ENCODE data around the gene DLK2. TPM values are rescaled to one million over a fixed set of nuclear protein-coding genes. Genes with fewer than 3 reads are reported as not detected.

The DLK2 gene
- total and polyA plus RNA-seq, 2 of the 13 experiments (the other 11 are each of a cell fraction or from before 2014, with no cell fraction given), result 1.2 to 3.8 TPM

DNA sequence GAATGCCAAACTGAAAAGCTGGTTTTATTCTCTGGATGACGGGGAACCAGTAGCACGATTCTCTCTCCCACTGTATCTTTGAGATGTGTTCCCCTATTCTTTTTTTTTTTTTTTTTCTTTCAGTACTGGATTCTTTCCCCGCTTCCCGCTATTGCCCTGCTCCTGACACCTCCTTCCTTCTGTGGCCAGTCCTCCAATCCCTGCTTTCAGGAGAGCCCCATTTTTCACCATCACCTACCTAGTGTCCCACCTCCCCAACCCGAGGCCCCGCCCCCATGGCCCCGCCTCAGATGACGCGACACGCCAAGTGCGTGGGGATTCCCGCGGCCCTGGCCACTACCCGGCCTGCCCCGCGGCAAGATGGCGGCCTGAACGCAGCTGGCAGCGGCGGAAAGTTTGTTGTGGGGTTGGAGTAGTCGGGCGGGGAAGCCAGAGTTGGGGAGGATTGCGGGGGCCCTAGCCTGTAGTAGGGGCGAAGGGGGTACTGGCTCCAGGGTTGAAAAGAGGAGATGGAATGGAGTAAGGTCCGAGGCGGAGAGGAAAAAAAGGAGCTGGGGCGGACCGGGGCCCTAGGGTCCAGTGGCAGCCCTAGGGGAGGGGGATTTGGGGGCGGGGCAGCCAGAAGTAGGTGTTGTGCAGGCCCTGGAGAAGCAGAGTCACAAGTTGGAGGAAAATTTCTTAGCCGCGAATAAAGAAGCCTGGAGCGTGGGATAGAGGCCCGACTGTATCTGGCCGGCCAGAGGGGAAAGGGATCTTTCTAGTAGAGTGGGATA lies 22.1 kb upstream of the DLK2 start, which contains the start of gene TJAP1 (continued):
- TF ChIP-seq GATA4 (IDR thresholded peaks at IDR 0.05; ENCODE audit: borderline replicate concordance, low read depth) (no peak), PHF20 (CRISPR knock-in tag; IDR thresholded peaks at IDR 0.05) (peak; percentile 74), ZNF446 (CRISPR knock-in tag; IDR thresholded peaks at IDR 0.05) (no peak; the same call in 1 of the 2 replicates), SRF (IDR thresholded peaks at IDR 0.05; ENCODE audit: low read depth, low read length) (no peak), NFIC (IDR thresholded peaks at IDR 0.05; ENCODE audit: low read length) (no peak), ZFP90 (CRISPR knock-in tag; IDR thresholded peaks at IDR 0.05; ENCODE audit: borderline replicate concordance) (peak; percentile 47), STAT5B (CRISPR knock-in tag; IDR thresholded peaks at IDR 0.05) (no peak), EP300 (IDR thresholded peaks at IDR 0.05; ENCODE audit: low read depth in 2 of 2, low read length in 2 of 2) (peak in 1 of 2 experiments; percentile 46; a peak in 1 of 4 replicates), EP300 (CRISPR knock-in tag; IDR thresholded peaks at IDR 0.05; ENCODE audit: borderline replicate concordance) (0 out of 2 replicates have a peak, but pooled peaks have one; percentile 11), GLI4 (CRISPR knock-in tag; IDR thresholded peaks at IDR 0.05; ENCODE audit: borderline replicate concordance) (no peak), ZNF749 (CRISPR knock-in tag; IDR thresholded peaks at IDR 0.05; ENCODE audit: borderline replicate concordance) (peak; percentile 33; the same call in 1 of the 2 replicates), JARID2 (CRISPR knock-in tag; IDR thresholded peaks at IDR 0.05; ENCODE audit: insufficient replicate concordance) (no peak), ZNF329 (CRISPR knock-in tag; IDR thresholded peaks at IDR 0.05; ENCODE audit: low read depth) (no peak), ZNF678 (CRISPR knock-in tag; IDR thresholded peaks at IDR 0.05) (0 out of 2 replicates have a peak, but pooled peaks have one; percentile 45), KAT8 (CRISPR knock-in tag; IDR thresholded peaks at IDR 0.05) (peak; percentile 80), DNMT3B (CRISPR knock-in tag; conservative IDR thresholded peaks at IDR 0.05) (peak; percentile 92), YY1 (IDR thresholded peaks at IDR 0.05; ENCODE audit: insufficient read depth, insufficient replicate concordance, low read depth, low read length) (peak; percentile 99), DMAP1 (CRISPR knock-in tag; IDR thresholded peaks at IDR 0.05) (no peak), KDM3A (CRISPR knock-in tag; IDR thresholded peaks at IDR 0.05; ENCODE audit: low read depth) (0 out of 2 replicates have a peak, but pooled peaks have one; percentile 64), ZNF709 (CRISPR knock-in tag; IDR thresholded peaks at IDR 0.05) (0 out of 2 replicates have a peak, but pooled peaks have one; percentile 30), NFE2L2 (IDR thresholded peaks at IDR 0.05; ENCODE audit: low read length) (no peak), LCORL (IDR thresholded peaks at IDR 0.05) (no peak), LCORL (CRISPR knock-in tag; IDR thresholded peaks at IDR 0.05) (no peak), HOXA7 (CRISPR knock-in tag; IDR thresholded peaks at IDR 0.05) (0 out of 2 replicates have a peak, but pooled peaks have one; percentile 79)
- TF ChIP-seq, protein P1, sequence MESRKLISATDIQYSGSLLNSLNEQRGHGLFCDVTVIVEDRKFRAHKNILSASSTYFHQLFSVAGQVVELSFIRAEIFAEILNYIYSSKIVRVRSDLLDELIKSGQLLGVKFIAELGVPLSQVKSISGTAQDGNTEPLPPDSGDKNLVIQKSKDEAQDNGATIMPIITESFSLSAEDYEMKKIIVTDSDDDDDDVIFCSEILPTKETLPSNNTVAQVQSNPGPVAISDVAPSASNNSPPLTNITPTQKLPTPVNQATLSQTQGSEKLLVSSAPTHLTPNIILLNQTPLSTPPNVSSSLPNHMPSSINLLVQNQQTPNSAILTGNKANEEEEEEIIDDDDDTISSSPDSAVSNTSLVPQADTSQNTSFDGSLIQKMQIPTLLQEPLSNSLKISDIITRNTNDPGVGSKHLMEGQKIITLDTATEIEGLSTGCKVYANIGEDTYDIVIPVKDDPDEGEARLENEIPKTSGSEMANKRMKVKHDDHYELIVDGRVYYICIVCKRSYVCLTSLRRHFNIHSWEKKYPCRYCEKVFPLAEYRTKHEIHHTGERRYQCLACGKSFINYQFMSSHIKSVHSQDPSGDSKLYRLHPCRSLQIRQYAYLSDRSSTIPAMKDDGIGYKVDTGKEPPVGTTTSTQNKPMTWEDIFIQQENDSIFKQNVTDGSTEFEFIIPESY (CRISPR knock-in tag; IDR thresholded peaks at IDR 0.05), result no peak
- TF ChIP-seq, protein P2, sequence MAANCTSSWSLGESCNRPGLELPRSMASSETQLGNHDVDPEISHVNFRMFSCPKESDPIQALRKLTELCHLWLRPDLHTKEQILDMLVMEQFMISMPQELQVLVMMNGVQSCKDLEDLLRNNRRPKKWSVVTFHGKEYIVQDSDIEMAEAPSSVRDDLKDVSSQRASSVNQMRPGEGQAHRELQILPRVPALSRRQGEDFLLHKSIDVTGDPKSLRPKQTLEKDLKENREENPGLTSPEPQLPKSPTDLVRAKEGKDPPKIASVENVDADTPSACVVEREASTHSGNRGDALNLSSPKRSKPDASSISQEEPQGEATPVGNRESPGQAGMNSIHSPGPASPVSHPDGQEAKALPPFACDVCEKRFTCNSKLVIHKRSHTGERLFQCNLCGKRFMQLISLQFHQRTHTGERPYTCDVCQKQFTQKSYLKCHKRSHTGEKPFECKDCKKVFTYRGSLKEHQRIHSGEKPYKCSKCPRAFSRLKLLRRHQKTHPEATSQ (CRISPR knock-in tag; IDR thresholded peaks at IDR 0.05; ENCODE audit: borderline replicate concordance), result no peak; the same call in 1 of the 2 replicates
- TF ChIP-seq, protein P3, sequence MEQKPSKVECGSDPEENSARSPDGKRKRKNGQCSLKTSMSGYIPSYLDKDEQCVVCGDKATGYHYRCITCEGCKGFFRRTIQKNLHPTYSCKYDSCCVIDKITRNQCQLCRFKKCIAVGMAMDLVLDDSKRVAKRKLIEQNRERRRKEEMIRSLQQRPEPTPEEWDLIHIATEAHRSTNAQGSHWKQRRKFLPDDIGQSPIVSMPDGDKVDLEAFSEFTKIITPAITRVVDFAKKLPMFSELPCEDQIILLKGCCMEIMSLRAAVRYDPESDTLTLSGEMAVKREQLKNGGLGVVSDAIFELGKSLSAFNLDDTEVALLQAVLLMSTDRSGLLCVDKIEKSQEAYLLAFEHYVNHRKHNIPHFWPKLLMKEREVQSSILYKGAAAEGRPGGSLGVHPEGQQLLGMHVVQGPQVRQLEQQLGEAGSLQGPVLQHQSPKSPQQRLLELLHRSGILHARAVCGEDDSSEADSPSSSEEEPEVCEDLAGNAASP (CRISPR knock-in tag; IDR thresholded peaks at IDR 0.05; ENCODE audit: borderline replicate concordance), result 0 out of 2 replicates have a peak, but pooled peaks have one; percentile 39
